ENCODE data around the gene SRXN1.

The SRXN1 gene

GRCh38 chr20:602111-602970, 50.7 kb downstream of the SRXN1 start:
- DNase-seq, result no peak

- DNase-seq, result no peak
Measured at GRCh38 chr20:600736-601135, 52.3 kb downstream of the SRXN1 start.

- DNase-seq, result no peak
Measured at GRCh38 chr20:600141-600540, 52.9 kb downstream of the SRXN1 start.

GRCh38 chr20:598133-598850, 54.7 kb downstream of the SRXN1 start:
- DNase-seq, result no peak

- no peak for DNase-seq
Measured at GRCh38 chr20:597560-597959, 55.4 kb downstream of the SRXN1 start.
